HepG2 (cell line): ENCODE results near the gene COMMD7. TPM values are rescaled to one million over a fixed set of nuclear protein-coding genes. Genes with fewer than 3 reads are reported as not detected.
A peak's percentile ranks its signal among the peaks of the same experiment; 100 is the strongest.

ENCODE experiments used
- ARNT2 ChIP-seq: sonication (generic); formaldehyde crosslinking; IDR thresholded peaks from 2 replicates; pipeline ENCODE4 v1.8.0; 2022; ENCODE audit warnings: mild to moderate bottlenecking, low read depth, missing genetic modification reagents, moderate library complexity
- ATAD3A ChIP-seq: sonication (generic); formaldehyde crosslinking; IDR thresholded peaks from 2 replicates; pipeline ENCODE4 v1.4.0; 2020; ENCODE audit warnings: missing genetic modification reagents
- HMG20B ChIP-seq: conservative IDR thresholded peaks from 2 replicates; pipeline ENCODE4 v1.6.1; 2016; ENCODE audit warnings: missing genetic modification reagents, missing compliant biosample characterization
- HNRNPLL ChIP-seq: fragments of 200-400 bp; formaldehyde crosslinking; IDR thresholded peaks from 2 replicates; pipeline ENCODE4 v1.6.1; 2017; ENCODE audit warnings: mild to moderate bottlenecking, low read depth, low read length; ENCODE audit not compliant: poor library complexity, severe bottlenecking
- HOXA7 ChIP-seq: sonication (generic); formaldehyde crosslinking; IDR thresholded peaks from 2 replicates; pipeline ENCODE4 v1.8.1; 2022; ENCODE audit warnings: mild to moderate bottlenecking, missing genetic modification reagents, moderate library complexity
- MAFK ChIP-seq, 2 experiments: IDR thresholded peaks in 1 of 2; conservative IDR thresholded peaks in 1 of 2; 2 replicates each; pipeline ENCODE4 v1.6.1; 2011; ENCODE audit warnings: improper control_type of control experiment in 2 of 2, low read length in 2 of 2
- MYNN ChIP-seq: sonication (generic); formaldehyde crosslinking; IDR thresholded peaks from 2 replicates; pipeline ENCODE4 v1.4.0; 2020; ENCODE audit warnings: mild to moderate bottlenecking, low read depth, missing genetic modification reagents
- NFKB2 ChIP-seq: sonication (generic); formaldehyde crosslinking; IDR thresholded peaks from 2 replicates; pipeline ENCODE4 v1.4.0; 2020; ENCODE audit warnings: missing genetic modification reagents, borderline replicate concordance
- NR2F6 ChIP-seq, 2 experiments: IDR thresholded peaks; 2 replicates each; pipeline ENCODE4 v1.6.1; 2016; ENCODE audit warnings: antibody characterized with exemption in 1 of 2, mild to moderate bottlenecking in 1 of 2
- TMF1 ChIP-seq: sonication (generic); formaldehyde crosslinking; IDR thresholded peaks from 2 replicates; pipeline ENCODE4 v1.8.1; 2022; ENCODE audit warnings: low read depth, missing genetic modification reagents
- ZC3H13 ChIP-seq: sonication (generic); formaldehyde crosslinking; IDR thresholded peaks from 2 replicates; pipeline ENCODE4 v1.8.1; 2023; ENCODE audit warnings: mild to moderate bottlenecking, missing genetic modification reagents, moderate library complexity
- ZFP36L2 ChIP-seq: sonication (generic); formaldehyde crosslinking; IDR thresholded peaks from 2 replicates; pipeline ENCODE4 v1.4.0; 2020; ENCODE audit warnings: missing genetic modification reagents
- ZNF207 ChIP-seq: fragments of 450-650 bp; IDR thresholded peaks from 2 replicates; pipeline ENCODE4 v1.6.1; 2016; ENCODE audit warnings: antibody characterized with exemption, borderline replicate concordance
- ZNF224 ChIP-seq: sonication (generic); formaldehyde crosslinking; IDR thresholded peaks from 2 replicates; pipeline ENCODE4 v1.5.0; 2020; ENCODE audit warnings: mild to moderate bottlenecking, missing genetic modification reagents
- ZNF235 ChIP-seq: sonication (generic); formaldehyde crosslinking; IDR thresholded peaks from 2 replicates; pipeline ENCODE4 v1.8.1; 2023; ENCODE audit warnings: mild to moderate bottlenecking, missing genetic modification reagents, borderline replicate concordance
- ZNF251 ChIP-seq: sonication (generic); formaldehyde crosslinking; IDR thresholded peaks from 2 replicates; pipeline ENCODE4 v1.9.0; 2021; ENCODE audit warnings: mild to moderate bottlenecking, missing genetic modification reagents
- ZNF333 ChIP-seq: sonication (generic); formaldehyde crosslinking; IDR thresholded peaks from 2 replicates; pipeline ENCODE4 v1.4.0; 2020; ENCODE audit warnings: mild to moderate bottlenecking, missing genetic modification reagents, borderline replicate concordance
- ZNF432 ChIP-seq: sonication (generic); formaldehyde crosslinking; IDR thresholded peaks from 2 replicates; pipeline ENCODE4 v1.5.0; 2020; ENCODE audit warnings: missing genetic modification reagents, mild to moderate bottlenecking, borderline replicate concordance
- ZNF761 ChIP-seq: sonication (generic); formaldehyde crosslinking; conservative IDR thresholded peaks from 2 replicates; pipeline ENCODE4 v1.4.0; 2020; ENCODE audit warnings: mild to moderate bottlenecking, missing genetic modification reagents
- ZNF883 ChIP-seq: sonication (generic); formaldehyde crosslinking; IDR thresholded peaks from 2 replicates; pipeline ENCODE4 v1.5.1; 2020; ENCODE audit warnings: mild to moderate bottlenecking, missing genetic modification reagents; ENCODE audit errors: not compliant biosample characterization
- ZSCAN12 ChIP-seq: sonication (generic); formaldehyde crosslinking; IDR thresholded peaks from 2 replicates; pipeline ENCODE4 v1.9.0; 2021; ENCODE audit warnings: mild to moderate bottlenecking, missing genetic modification reagents
- ZSCAN21 ChIP-seq: sonication (generic); formaldehyde crosslinking; IDR thresholded peaks from 2 replicates; pipeline ENCODE4 v1.8.0; 2022; ENCODE audit warnings: mild to moderate bottlenecking, missing genetic modification reagents, moderate library complexity, borderline replicate concordance
- polyA plus RNA-seq, 8 experiments: library from polyadenylated mRNA; depleted of rRNA in 3 of 8; stranded (reverse) in 7 of 8; unstranded in 1 of 8; fragments of >200 nt; fragmentation: Illumina TruSeq in 4 of 8; extraction: Trizol in 4 of 8; gene quantifications; 2 replicates each; pipeline versions ENCODE4 v1.2.1 to v1.2.3, GENCODE V29; 2011 to 2016; ENCODE audit warnings: low read depth in 4 of 8, missing spikeins in 1 of 8, mixed read lengths in 1 of 8; ENCODE audit not compliant: insufficient read depth in 1 of 8
- total RNA-seq, 5 experiments: library from RNA; depleted of rRNA; stranded (reverse); fragments of >200 nt; fragmentation: Illumina TruSeq; extraction: Trizol; gene quantifications; 2 replicates each; pipeline ENCODE4 v1.2.3, GENCODE V29; 2016; ENCODE audit warnings: low read depth in 1 of 5
- TF ChIP-seq, protein P1 (sequence below): sonication (generic); formaldehyde crosslinking; IDR thresholded peaks from 2 replicates; pipeline ENCODE4 v1.4.0; 2020; ENCODE audit warnings: mild to moderate bottlenecking, missing genetic modification reagents
- TF ChIP-seq, protein P2 (sequence below): IDR thresholded peaks from 2 replicates; pipeline ENCODE4 v1.6.1; 2016; ENCODE audit warnings: missing compliant biosample characterization, missing genetic modification reagents, borderline replicate concordance

COMMD7 gene
- total and polyA plus RNA-seq, 2 of the 13 experiments (the other 11 are each of a cell fraction or from before 2014, with no cell fraction given): 42.1 to 53.3 TPM

DNA sequence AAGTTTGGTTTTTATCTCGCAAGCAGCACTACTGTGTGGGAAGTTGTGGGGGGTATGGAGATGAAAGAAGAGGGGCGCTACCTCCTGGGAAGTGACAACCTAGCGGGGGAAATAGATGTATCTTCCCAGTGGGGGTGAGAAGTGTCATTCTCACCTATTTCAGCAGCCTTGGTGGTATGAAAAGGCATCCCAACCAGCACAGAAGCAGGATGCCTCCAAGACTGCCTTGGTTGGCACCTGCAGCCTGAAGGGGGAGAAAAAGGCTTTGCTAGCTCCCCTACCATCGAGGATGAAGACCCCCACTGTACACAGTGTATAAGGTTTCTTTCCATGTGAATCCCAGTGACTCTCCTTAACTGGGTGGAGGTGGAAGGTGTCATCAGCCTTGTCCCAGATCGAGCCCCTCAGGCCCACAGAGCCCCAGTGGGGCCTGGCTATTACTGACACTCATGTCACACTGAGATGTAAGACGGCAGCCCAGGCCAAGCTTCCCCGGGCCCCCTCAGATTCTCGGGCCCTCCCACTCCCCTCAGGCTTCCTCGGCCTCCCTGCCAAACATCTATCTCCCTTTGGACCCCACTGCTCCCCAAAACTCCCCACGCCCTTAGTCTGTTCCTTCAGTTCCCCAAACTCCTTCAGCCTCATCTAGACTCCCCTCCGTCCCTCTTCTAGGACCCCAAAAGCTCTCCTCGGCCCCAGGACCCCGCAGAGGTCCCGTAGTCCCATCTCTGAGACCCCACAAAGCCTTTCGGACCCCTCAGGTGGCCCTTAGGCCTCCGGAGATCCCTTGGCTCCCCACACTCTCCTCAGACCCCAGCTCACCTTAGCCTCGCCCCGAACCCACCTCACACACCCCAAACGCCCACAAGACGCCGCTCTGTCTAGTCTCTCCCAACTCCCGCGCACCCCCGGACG, 688 bp downstream of the COMMD7 start (continued):
- TF ChIP-seq MYNN (CRISPR knock-in tag) (no peak), ZNF224 (CRISPR knock-in tag) (no peak), HOXA7 (CRISPR knock-in tag) (no peak), ZNF883 (CRISPR knock-in tag) (no peak), ZNF207 (no peak), ZNF251 (no peak), NR2F6 (IDR thresholded peaks at IDR 0.05) (no peak), NR2F6 (CRISPR knock-in tag; IDR thresholded peaks at IDR 0.05) (no peak), ZNF761 (CRISPR knock-in tag) (no peak), ATAD3A (CRISPR knock-in tag) (no peak), ZC3H13 (CRISPR knock-in tag) (peak; percentile 42; the same call in 1 of the 2 replicates), TMF1 (CRISPR knock-in tag) (no peak), NFKB2 (CRISPR knock-in tag) (0 out of 2 replicates have a peak, but pooled peaks have one; percentile 32), ZSCAN21 (no peak), HNRNPLL (no peak), HMG20B (CRISPR knock-in tag) (no peak), ZSCAN12 (CRISPR knock-in tag) (no peak), ZNF432 (0 out of 2 replicates have a peak, but pooled peaks have one; percentile 52), ZFP36L2 (no peak), ZNF235 (no peak), MAFK (conservative IDR thresholded peaks at IDR 0.05 in 1 of 2, IDR thresholded peaks at IDR 0.05 in 1 of 2; ENCODE audit: low read length in 2 of 2) (no peak), ARNT2 (CRISPR knock-in tag) (no peak), ZNF333 (CRISPR knock-in tag) (peak; percentile 84)
- TF ChIP-seq, protein P1, sequence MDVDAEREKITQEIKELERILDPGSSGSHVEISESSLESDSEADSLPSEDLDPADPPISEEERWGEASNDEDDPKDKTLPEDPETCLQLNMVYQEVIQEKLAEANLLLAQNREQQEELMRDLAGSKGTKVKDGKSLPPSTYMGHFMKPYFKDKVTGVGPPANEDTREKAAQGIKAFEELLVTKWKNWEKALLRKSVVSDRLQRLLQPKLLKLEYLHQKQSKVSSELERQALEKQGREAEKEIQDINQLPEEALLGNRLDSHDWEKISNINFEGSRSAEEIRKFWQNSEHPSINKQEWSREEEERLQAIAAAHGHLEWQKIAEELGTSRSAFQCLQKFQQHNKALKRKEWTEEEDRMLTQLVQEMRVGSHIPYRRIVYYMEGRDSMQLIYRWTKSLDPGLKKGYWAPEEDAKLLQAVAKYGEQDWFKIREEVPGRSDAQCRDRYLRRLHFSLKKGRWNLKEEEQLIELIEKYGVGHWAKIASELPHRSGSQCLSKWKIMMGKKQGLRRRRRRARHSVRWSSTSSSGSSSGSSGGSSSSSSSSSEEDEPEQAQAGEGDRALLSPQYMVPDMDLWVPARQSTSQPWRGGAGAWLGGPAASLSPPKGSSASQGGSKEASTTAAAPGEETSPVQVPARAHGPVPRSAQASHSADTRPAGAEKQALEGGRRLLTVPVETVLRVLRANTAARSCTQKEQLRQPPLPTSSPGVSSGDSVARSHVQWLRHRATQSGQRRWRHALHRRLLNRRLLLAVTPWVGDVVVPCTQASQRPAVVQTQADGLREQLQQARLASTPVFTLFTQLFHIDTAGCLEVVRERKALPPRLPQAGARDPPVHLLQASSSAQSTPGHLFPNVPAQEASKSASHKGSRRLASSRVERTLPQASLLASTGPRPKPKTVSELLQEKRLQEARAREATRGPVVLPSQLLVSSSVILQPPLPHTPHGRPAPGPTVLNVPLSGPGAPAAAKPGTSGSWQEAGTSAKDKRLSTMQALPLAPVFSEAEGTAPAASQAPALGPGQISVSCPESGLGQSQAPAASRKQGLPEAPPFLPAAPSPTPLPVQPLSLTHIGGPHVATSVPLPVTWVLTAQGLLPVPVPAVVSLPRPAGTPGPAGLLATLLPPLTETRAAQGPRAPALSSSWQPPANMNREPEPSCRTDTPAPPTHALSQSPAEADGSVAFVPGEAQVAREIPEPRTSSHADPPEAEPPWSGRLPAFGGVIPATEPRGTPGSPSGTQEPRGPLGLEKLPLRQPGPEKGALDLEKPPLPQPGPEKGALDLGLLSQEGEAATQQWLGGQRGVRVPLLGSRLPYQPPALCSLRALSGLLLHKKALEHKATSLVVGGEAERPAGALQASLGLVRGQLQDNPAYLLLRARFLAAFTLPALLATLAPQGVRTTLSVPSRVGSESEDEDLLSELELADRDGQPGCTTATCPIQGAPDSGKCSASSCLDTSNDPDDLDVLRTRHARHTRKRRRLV (CRISPR knock-in tag): no peak
- TF ChIP-seq, protein P2, sequence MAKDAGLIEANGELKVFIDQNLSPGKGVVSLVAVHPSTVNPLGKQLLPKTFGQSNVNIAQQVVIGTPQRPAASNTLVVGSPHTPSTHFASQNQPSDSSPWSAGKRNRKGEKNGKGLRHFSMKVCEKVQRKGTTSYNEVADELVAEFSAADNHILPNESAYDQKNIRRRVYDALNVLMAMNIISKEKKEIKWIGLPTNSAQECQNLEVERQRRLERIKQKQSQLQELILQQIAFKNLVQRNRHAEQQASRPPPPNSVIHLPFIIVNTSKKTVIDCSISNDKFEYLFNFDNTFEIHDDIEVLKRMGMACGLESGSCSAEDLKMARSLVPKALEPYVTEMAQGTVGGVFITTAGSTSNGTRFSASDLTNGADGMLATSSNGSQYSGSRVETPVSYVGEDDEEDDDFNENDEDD (CRISPR knock-in tag): no peak
